Measurements from ENCODE around the gene GPATCH1. TPM values are rescaled to one million over a fixed set of nuclear protein-coding genes. Genes with fewer than 3 reads are reported as not detected.

GPATCH1 gene
- total and polyA plus RNA-seq, 2 of the 13 experiments (the other 11 are each of a cell fraction or from before 2014, with no cell fraction given) = 6.8 to 6.9 TPM

DNA sequence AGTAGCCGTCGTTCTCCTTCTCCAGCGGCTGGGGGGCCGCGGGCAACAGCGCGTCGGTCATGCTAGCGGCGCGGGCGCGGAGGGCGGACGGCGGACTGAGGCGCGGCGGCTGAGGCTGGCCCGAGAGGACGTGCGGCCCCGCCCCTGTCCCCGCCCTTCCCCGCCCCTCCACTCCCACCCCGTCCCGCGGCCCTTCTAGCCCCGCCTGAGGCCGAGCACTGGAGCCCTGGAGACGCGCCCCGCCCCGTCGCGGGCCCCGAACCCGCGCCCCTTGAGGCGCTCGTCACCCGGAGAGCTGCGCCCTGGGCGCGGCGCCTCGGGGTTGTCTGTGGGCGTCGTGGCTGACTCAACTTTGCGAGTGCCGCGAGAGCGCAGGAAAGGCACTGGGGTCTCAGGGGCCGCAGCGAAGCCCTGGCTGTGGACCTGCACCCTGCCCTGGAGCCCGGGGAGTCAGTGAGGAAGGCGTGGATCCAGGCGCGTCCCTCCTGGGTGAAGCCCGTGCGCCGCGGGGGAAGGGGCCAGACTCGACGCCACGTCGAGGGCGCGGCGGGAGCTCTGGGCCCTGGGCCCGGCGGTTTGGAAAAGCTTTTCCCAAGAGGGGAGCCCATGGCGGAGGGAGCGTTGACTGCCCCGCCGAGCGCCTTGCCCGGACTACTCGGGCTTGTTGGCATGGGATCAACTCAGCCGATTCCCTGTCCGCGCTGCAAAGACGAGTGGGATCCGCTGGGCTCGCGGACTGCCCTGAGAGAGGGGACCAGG lies 16.0 kb upstream of the GPATCH1 start, which contains the start of gene RHPN2 (continued):
- TF ChIP-seq BHLHE40 (IDR thresholded peaks at IDR 0.05; ENCODE audit: low read length) = no peak
- peak; percentile 36; the same call in 1 of the 2 replicates for TF ChIP-seq ZNF574 (CRISPR knock-in tag; IDR thresholded peaks at IDR 0.05)
- no peak for TF ChIP-seq GLI4 (CRISPR knock-in tag; IDR thresholded peaks at IDR 0.05; ENCODE audit: borderline replicate concordance)
- no peak for TF ChIP-seq ZNF441 (CRISPR knock-in tag; IDR thresholded peaks at IDR 0.05; ENCODE audit: borderline replicate concordance)
- TF ChIP-seq NR0B2 (CRISPR knock-in tag; IDR thresholded peaks at IDR 0.05) = no peak
- no peak for TF ChIP-seq GMEB1 (CRISPR knock-in tag; IDR thresholded peaks at IDR 0.05; ENCODE audit: borderline replicate concordance)
- no peak for TF ChIP-seq ZNF33A (CRISPR knock-in tag; IDR thresholded peaks at IDR 0.05; ENCODE audit: borderline replicate concordance)
- TF ChIP-seq JUND (CRISPR knock-in tag; IDR thresholded peaks at IDR 0.05) = no peak
- TF ChIP-seq ZNF18 (CRISPR knock-in tag; IDR thresholded peaks at IDR 0.05; ENCODE audit: insufficient replicate concordance) = no peak
- peak; percentile 65; the same call in 1 of the 2 replicates for TF ChIP-seq ZBTB7B (CRISPR knock-in tag; IDR thresholded peaks at IDR 0.05)
- peak; percentile 54; the same call in 1 of the 2 replicates for TF ChIP-seq SP4 (CRISPR knock-in tag; IDR thresholded peaks at IDR 0.05)
- no peak for TF ChIP-seq JARID2 (CRISPR knock-in tag; IDR thresholded peaks at IDR 0.05; ENCODE audit: insufficient replicate concordance)
- TF ChIP-seq ZNF143 (CRISPR knock-in tag; IDR thresholded peaks at IDR 0.05) = no peak
- no peak for TF ChIP-seq ZNF207 (IDR thresholded peaks at IDR 0.05; ENCODE audit: borderline replicate concordance)
- TF ChIP-seq, protein P1, sequence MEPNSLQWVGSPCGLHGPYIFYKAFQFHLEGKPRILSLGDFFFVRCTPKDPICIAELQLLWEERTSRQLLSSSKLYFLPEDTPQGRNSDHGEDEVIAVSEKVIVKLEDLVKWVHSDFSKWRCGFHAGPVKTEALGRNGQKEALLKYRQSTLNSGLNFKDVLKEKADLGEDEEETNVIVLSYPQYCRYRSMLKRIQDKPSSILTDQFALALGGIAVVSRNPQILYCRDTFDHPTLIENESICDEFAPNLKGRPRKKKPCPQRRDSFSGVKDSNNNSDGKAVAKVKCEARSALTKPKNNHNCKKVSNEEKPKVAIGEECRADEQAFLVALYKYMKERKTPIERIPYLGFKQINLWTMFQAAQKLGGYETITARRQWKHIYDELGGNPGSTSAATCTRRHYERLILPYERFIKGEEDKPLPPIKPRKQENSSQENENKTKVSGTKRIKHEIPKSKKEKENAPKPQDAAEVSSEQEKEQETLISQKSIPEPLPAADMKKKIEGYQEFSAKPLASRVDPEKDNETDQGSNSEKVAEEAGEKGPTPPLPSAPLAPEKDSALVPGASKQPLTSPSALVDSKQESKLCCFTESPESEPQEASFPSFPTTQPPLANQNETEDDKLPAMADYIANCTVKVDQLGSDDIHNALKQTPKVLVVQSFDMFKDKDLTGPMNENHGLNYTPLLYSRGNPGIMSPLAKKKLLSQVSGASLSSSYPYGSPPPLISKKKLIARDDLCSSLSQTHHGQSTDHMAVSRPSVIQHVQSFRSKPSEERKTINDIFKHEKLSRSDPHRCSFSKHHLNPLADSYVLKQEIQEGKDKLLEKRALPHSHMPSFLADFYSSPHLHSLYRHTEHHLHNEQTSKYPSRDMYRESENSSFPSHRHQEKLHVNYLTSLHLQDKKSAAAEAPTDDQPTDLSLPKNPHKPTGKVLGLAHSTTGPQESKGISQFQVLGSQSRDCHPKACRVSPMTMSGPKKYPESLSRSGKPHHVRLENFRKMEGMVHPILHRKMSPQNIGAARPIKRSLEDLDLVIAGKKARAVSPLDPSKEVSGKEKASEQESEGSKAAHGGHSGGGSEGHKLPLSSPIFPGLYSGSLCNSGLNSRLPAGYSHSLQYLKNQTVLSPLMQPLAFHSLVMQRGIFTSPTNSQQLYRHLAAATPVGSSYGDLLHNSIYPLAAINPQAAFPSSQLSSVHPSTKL (CRISPR knock-in tag; IDR thresholded peaks at IDR 0.05) = no peak
- TF ChIP-seq HDAC2 (CRISPR knock-in tag; IDR thresholded peaks at IDR 0.05) = peak; percentile 35; the same call in 1 of the 2 replicates
- TF ChIP-seq CC2D1A (CRISPR knock-in tag; IDR thresholded peaks at IDR 0.05) = no peak
- TF ChIP-seq HIVEP1 (CRISPR knock-in tag; IDR thresholded peaks at IDR 0.05) = peak; percentile 72; the same call in 1 of the 2 replicates
